ENCODE results near the gene CD164L2.

The CD164L2 gene

DNA sequence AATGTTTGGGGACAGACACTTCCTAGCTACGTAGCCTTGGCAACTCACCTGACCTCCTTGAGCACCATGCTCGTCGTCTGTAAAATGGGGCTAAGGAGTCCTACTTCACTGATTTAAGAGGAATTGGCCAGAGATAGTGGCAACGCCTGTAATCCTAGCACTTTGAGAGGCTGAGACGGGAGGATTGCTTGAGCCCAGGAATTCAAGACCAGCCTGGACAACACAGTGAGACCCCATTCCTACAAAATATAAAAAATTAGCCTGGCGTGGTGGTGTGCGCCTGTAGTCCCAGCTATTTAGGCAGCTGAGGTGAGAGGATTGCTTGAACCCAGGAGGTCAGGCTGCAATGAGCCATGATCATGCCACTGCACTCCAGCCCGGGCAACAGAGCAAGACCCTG is 36.8 kb downstream of the CD164L2 start:
- no peak overlapping the region for H3K4me2 ChIP-seq (ENCODE audit: low read length)
- H2AFZ ChIP-seq: no peak overlapping the region
- no peaks in the 10 kb centered on the region for H3K27me3 ChIP-seq (ENCODE audit: control insufficient read depth, insufficient read depth, low read length)
- no peak for TF ChIP-seq CTCF (IDR thresholded peaks at IDR 0.05)
- no peaks in the 10 kb centered on the region for H3K36me3 ChIP-seq (ENCODE audit: control insufficient read depth, insufficient read depth, low read length)
- no peaks in the 10 kb centered on the region for H3K4me1 ChIP-seq
- no peak overlapping the region for H3K4me3 ChIP-seq (ENCODE audit: low read depth, low read length)
- H3K79me2 ChIP-seq: no peaks in the 10 kb centered on the region
- no peak overlapping the region for H3K27ac ChIP-seq
- no peak overlapping the region for H3K9ac ChIP-seq
- no peaks in the 10 kb centered on the region for H3K9me3 ChIP-seq (ENCODE audit: control insufficient read depth, low read length)

- TF ChIP-seq CTCF (IDR thresholded peaks at IDR 0.05): no peak
- Histone ChIP-seq H3K36me3 (ENCODE audit: control insufficient read depth, insufficient read depth, low read length) (no peaks in the 10 kb centered on the region), H2AFZ (no peak overlapping the region), H3K27ac (no peak overlapping the region), H3K79me2 (no peaks in the 10 kb centered on the region), H3K4me3 (ENCODE audit: low read depth, low read length) (no peak overlapping the region), H3K27me3 (ENCODE audit: control insufficient read depth, insufficient read depth, low read length) (no peaks in the 10 kb centered on the region), H3K4me2 (ENCODE audit: low read length) (no peak overlapping the region), H3K4me1 (no peaks in the 10 kb centered on the region), H3K9ac (no peak overlapping the region), H3K9me3 (ENCODE audit: control insufficient read depth, low read length) (no peaks in the 10 kb centered on the region)
Observed at GRCh38 chr1:27345272-27345671, 37.9 kb downstream of the CD164L2 start.

GRCh38 chr1:27343639-27344025 is 39.5 kb downstream of the CD164L2 start:
- H3K9ac ChIP-seq: no peak overlapping the region
- H3K4me2 ChIP-seq (ENCODE audit: low read length): peak overlapping the region; percentile 65
- TF ChIP-seq CTCF (IDR thresholded peaks at IDR 0.05): no peak
- H3K27me3 ChIP-seq (ENCODE audit: control insufficient read depth, insufficient read depth, low read length): no peaks in the 10 kb centered on the region
- H3K9me3 ChIP-seq (ENCODE audit: control insufficient read depth, low read length): no peaks in the 10 kb centered on the region
- H3K36me3 ChIP-seq (ENCODE audit: control insufficient read depth, insufficient read depth, low read length): no peaks in the 10 kb centered on the region
- H3K27ac ChIP-seq: no peak overlapping the region
- peak overlapping the region; percentile 60 for H3K4me3 ChIP-seq (ENCODE audit: low read depth, low read length)
- no peak overlapping the region for H2AFZ ChIP-seq
- no peaks in the 10 kb centered on the region for H3K4me1 ChIP-seq
- no peaks in the 10 kb centered on the region for H3K79me2 ChIP-seq

DNA sequence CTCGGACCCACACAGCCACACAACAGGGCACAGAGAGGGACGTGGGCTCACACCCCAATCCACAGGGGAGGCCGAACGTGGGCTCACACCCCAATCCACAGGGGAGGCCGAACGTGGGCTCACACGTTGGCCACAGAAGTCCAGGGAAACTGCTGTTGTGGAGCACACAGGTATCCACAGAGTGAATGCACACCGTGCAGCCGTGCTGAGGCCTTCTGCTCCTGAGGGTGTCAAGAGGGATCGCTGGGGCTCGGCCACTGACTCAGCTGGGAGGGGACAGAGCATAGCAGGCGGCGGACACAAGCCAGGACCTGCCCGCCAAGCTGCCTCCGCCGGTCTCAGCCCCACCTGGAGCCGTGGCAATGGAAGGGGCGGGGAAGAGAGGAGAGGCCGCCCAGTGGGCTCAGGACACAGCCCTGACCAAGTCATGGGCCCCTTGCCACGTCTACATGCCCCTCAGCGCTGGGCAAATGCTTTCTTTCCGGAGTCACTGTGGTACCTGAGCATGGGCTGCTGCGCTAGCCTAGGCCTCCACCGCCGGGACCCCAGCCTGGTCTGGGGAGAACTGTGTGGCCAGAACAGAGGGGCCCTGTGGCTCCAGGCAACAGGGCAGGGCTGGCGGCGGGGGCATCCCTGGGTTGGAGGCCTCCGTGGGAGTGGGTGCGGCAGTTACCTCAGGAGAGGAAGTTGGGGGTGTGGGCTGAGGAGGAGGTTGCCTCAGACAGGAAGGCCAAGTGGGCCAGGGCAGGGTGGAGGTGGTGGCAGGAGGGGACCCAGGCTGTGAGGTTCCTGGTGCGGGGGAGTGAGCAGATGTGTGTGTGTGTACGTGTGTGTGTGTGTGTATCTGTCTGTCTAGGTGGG is 40.1 kb downstream of the CD164L2 start:
- Histone ChIP-seq H3K9me3 (ENCODE audit: control insufficient read depth, low read length) (no peaks in the 10 kb centered on the region), H3K4me3 (ENCODE audit: low read depth, low read length) (peak overlapping the region; percentile 60), H3K9ac (no peak overlapping the region), H3K4me2 (ENCODE audit: low read length) (peak overlapping the region; percentile 65), H3K79me2 (no peaks in the 10 kb centered on the region), H2AFZ (no peak overlapping the region), H3K27me3 (ENCODE audit: control insufficient read depth, insufficient read depth, low read length) (no peaks in the 10 kb centered on the region), H3K36me3 (ENCODE audit: control insufficient read depth, insufficient read depth, low read length) (no peaks in the 10 kb centered on the region), H3K4me1 (no peaks in the 10 kb centered on the region), H3K27ac (no peak overlapping the region)
- no peak for TF ChIP-seq CTCF (IDR thresholded peaks at IDR 0.05)

DNA sequence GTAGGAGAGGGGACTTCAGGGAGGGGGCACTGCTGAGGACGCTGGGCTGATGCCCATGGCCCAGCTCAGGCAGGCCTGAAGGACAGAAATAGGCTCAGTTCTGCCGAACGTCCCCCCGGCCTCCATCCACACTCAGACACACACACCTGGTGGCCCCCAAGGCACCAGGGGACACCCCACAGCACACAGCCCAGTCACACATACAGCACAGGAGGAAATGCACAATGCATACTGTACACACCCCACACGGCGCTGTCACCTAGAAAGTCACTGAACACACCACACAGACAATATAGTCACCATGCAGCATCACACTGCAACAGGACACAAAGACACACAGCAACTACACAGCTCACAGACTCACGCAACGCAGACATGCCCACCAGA is 40.7 kb downstream of the CD164L2 start:
- Histone ChIP-seq H3K27ac (no peak overlapping the region), H3K79me2 (no peaks in the 10 kb centered on the region), H3K4me2 (ENCODE audit: low read length) (peak overlapping the region; percentile 65), H3K27me3 (ENCODE audit: control insufficient read depth, insufficient read depth, low read length) (no peaks in the 10 kb centered on the region), H3K4me3 (ENCODE audit: low read depth, low read length) (peak overlapping the region; percentile 60), H2AFZ (no peak overlapping the region), H3K9me3 (ENCODE audit: control insufficient read depth, low read length) (no peaks in the 10 kb centered on the region), H3K4me1 (no peaks in the 10 kb centered on the region), H3K36me3 (ENCODE audit: control insufficient read depth, insufficient read depth, low read length) (no peaks in the 10 kb centered on the region), H3K9ac (no peak overlapping the region)
- TF ChIP-seq CTCF (IDR thresholded peaks at IDR 0.05): no peak
